AG20443 (cell line): ENCODE results near the gene ARHGAP45.
A peak's percentile ranks its signal among the peaks of the same experiment; 100 is the strongest.

Experiments used
- DNase-seq: peaks from one replicate; pipeline ENCODE4 v3.0.0; 2012; ENCODE audit warnings: low spot score, mixed read lengths

ARHGAP45 gene

GRCh38 chr19:1087813-1088415 is 20.9 kb downstream of the ARHGAP45 start:
- DNase-seq: no peak

GRCh38 chr19:1088416-1089010 is 21.5 kb downstream of the ARHGAP45 start:
- no peak for DNase-seq

- DNase-seq: no peak
Observed at GRCh38 chr19:1089126-1089771, 22.3 kb downstream of the ARHGAP45 start.

GRCh38 chr19:1089891-1090290 is 22.9 kb downstream of the ARHGAP45 start:
- no peak for DNase-seq

GRCh38 chr19:1090731-1091543 is 24.0 kb downstream of the ARHGAP45 start:
- DNase-seq: no peak

- DNase-seq: no peak
Observed at GRCh38 chr19:1091544-1092175, 24.7 kb downstream of the ARHGAP45 start.

GRCh38 chr19:1093330-1093729 is 26.4 kb downstream of the ARHGAP45 start:
- no peak for DNase-seq

GRCh38 chr19:1093811-1094553 is 27.0 kb downstream of the ARHGAP45 start:
- DNase-seq: no peak

- DNase-seq: no peak
Observed at GRCh38 chr19:1094655-1094977, 27.6 kb downstream of the ARHGAP45 start.

GRCh38 chr19:1094978-1095701 is 28.2 kb downstream of the ARHGAP45 start, which contains the start of gene POLR2E:
Gene POLR2E, minus strand, starts transcription at chr19:1095375. Its CDS starts 60 bp downstream, at chr19:1095315.
- peak; percentile 99 for DNase-seq

- no peak for DNase-seq
Observed at GRCh38 chr19:1097810-1098176, 30.8 kb downstream of the ARHGAP45 start.

GRCh38 chr19:1098177-1099051 is 31.4 kb downstream of the ARHGAP45 start:
- DNase-seq: no peak

GRCh38 chr19:1101337-1101698 is 34.4 kb downstream of the ARHGAP45 start:
- no peak for DNase-seq

- peak; percentile 72 for DNase-seq
Observed at GRCh38 chr19:1102407-1103131, 35.6 kb downstream of the ARHGAP45 start.

- DNase-seq: no peak
Observed at GRCh38 chr19:1103132-1103707, 36.3 kb downstream of the ARHGAP45 start.

- DNase-seq: peak; percentile 96
Observed at GRCh38 chr19:1103708-1104310, 36.8 kb downstream of the ARHGAP45 start, which contains the start of gene GPX4. Gene GPX4, plus strand, starts transcription at chr19:1103994. Its CDS starts 50 bp downstream, at chr19:1104044.

- peak; percentile 79 for DNase-seq
Observed at GRCh38 chr19:1104311-1105007, 37.5 kb downstream of the ARHGAP45 start.
